Measurements from ENCODE around the gene APLNR. TPM values are rescaled to one million over a fixed set of nuclear protein-coding genes. Genes with fewer than 3 reads are reported as not detected.

The APLNR gene
- total RNA-seq, 2 donors from 2014 or later: 2.5 to 7.1 TPM

DNA sequence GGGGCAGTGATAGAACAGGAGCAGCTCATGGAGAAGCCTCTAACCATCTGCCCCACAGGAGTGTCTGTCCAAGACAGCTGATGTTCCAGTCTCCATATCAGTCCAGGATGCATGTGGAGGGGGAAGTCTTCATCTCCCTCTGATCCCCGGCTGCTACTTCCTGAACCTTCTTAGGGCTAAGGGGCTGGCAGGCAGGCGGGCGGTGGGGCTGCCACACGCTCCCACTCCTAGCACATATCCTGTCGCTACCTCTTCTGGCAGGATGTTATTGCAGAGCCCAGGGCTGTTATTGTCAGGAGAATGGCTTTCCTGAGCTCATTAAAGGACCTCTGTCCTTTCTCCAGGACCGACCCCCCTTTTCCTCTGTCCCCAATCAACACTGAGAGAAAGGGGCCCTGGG, 29.9 kb downstream of the APLNR start:
- H3K4me3 ChIP-seq: no peak overlapping the region
- H3K27ac ChIP-seq: no peak overlapping the region
- TF ChIP-seq, protein P1, sequence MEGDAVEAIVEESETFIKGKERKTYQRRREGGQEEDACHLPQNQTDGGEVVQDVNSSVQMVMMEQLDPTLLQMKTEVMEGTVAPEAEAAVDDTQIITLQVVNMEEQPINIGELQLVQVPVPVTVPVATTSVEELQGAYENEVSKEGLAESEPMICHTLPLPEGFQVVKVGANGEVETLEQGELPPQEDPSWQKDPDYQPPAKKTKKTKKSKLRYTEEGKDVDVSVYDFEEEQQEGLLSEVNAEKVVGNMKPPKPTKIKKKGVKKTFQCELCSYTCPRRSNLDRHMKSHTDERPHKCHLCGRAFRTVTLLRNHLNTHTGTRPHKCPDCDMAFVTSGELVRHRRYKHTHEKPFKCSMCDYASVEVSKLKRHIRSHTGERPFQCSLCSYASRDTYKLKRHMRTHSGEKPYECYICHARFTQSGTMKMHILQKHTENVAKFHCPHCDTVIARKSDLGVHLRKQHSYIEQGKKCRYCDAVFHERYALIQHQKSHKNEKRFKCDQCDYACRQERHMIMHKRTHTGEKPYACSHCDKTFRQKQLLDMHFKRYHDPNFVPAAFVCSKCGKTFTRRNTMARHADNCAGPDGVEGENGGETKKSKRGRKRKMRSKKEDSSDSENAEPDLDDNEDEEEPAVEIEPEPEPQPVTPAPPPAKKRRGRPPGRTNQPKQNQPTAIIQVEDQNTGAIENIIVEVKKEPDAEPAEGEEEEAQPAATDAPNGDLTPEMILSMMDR (IDR thresholded peaks at IDR 0.05): no peak
- no peaks in the 10 kb centered on the region for H3K4me1 ChIP-seq
- no peaks in the 10 kb centered on the region for H3K27me3 ChIP-seq
- no peaks in the 10 kb centered on the region for H3K9me3 ChIP-seq
- intact Hi-C loops (cut with DNase I): no loop called here
- H3K36me3 ChIP-seq: no peaks in the 10 kb centered on the region
- H3K9ac ChIP-seq (ENCODE audit: low read depth in 2 of 2, low read length in 2 of 2): no peak overlapping the region
- no peak for DNase-seq

DNA sequence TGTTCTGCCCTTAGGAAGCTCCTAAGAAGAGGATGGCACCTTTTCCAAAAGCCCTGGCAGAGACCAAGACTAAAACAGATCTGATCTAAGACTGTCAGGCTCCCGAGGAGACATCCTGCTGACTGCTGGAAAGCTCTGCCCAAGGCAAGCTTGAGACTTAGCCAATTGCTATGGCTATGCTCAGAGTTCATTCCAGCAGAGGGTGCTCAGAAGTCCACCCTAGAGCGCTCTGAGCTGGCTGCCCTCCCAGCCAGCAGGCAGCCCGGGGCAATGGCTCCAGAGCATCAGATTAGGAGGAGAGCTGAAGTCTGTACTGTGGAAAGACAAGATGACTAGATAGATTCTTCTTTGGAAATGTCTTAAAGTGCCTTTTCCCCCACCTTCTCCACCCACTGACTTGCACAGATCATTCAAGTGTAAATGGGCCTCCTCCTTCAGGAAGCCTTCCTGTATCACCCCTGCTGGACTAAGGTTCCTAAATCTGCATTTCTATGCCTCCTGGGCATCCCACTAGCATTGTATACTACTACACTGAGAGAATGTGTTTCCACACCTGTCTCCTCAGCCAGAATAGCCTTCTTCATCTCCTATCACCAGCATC, 31.9 kb downstream of the APLNR start:
- Histone ChIP-seq H3K4me1 (no peaks in the 10 kb centered on the region), H3K9ac (ENCODE audit: low read depth in 2 of 2, low read length in 2 of 2) (no peak overlapping the region), H3K27me3 (no peaks in the 10 kb centered on the region), H3K36me3 (no peaks in the 10 kb centered on the region), H3K27ac (no peak overlapping the region), H3K9me3 (no peaks in the 10 kb centered on the region), H3K4me3 (no peak overlapping the region)
- TF ChIP-seq, protein P1 (IDR thresholded peaks at IDR 0.05): no peak
- intact Hi-C loops (cut with DNase I): no loop called here
- no peak for DNase-seq

DNA sequence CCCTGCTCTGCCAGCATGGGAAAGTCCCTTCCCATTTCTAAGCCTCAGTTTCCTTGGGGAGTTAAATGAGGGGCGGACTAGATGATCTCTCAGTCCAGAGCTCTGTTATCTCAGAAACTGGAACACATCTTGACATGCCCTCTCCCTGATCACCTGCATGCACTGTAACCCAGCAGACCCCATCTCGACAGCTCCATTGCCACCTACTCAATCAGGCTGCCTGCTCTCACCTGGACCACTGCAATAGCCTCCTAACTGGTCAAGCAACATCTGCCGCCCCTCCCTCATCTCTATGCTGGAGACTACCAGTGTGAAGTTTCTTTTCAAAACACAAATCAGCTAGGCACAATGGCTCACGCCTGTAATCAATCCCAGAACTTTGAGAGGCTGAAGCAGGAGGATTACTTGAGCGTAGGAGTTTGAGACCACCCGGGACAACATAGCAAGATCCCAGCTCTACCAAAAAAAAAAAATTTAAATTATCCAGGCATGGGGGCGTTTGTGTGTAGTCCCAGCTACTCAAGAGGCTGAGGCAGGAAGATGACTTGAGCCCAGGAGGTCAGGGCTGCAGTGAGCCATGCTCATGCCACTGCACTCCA, 33.1 kb downstream of the APLNR start:
- no peaks in the 10 kb centered on the region for H3K9me3 ChIP-seq
- TF ChIP-seq, protein P1 (IDR thresholded peaks at IDR 0.05): no peak
- no peak overlapping the region for H3K9ac ChIP-seq (ENCODE audit: low read depth in 2 of 2, low read length in 2 of 2)
- no peaks in the 10 kb centered on the region for H3K4me1 ChIP-seq
- intact Hi-C loops (cut with DNase I): no loop called here
- H3K27me3 ChIP-seq: no peaks in the 10 kb centered on the region
- H3K27ac ChIP-seq: no peak overlapping the region
- H3K4me3 ChIP-seq: no peak overlapping the region
- no peak for DNase-seq
- H3K36me3 ChIP-seq: no peaks in the 10 kb centered on the region

DNA sequence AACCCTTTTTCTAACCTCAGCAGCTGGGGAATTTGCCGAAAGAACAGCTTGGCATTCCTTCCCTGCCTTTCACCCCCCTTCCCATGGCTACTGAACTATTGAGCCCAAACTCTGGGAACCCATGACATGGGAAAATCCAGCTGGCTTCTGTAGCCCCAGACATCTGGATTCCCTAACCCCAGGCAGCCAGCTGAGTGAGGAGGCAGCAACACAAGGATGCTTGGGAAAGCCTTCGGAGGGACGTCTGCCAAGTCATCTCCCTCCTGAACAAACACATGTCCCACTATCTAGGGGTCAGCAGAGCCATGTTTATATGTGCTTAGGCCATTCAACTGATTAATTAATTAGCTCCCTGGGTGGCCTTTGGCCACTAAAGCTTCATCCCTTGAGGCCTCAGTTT, 33.7 kb downstream of the APLNR start:
- H3K36me3 ChIP-seq: no peaks in the 10 kb centered on the region
- DNase-seq: peak; percentile 36
- no peak overlapping the region for H3K4me3 ChIP-seq
- TF ChIP-seq, protein P1 (IDR thresholded peaks at IDR 0.05): no peak
- no peaks in the 10 kb centered on the region for H3K27me3 ChIP-seq
- no peak overlapping the region for H3K27ac ChIP-seq
- intact Hi-C loops (cut with DNase I): no loop called here
- H3K4me1 ChIP-seq: no peaks in the 10 kb centered on the region
- no peaks in the 10 kb centered on the region for H3K9me3 ChIP-seq
- H3K9ac ChIP-seq (ENCODE audit: low read depth in 2 of 2, low read length in 2 of 2): no peak overlapping the region

DNA sequence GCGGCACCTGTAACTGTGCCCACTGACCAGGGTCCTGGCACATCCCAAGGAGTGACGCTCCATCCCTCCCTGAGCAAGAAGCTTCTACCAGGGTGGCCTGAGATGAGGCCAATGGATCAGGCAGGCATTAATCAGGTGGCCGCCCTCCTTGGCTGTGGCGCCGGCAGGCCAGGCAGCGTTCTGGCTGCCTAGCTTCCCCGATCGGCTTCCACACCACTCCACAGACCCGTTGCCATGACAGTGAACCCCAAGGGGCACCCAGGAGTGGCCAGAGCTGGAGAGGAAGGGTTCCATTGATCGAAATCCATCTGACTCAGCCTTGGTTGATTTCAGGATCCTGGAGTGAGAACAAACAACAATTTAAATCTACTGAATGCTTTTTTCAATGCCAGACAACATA, 34.8 kb downstream of the APLNR start:
- H3K27ac ChIP-seq: no peak overlapping the region
- no peaks in the 10 kb centered on the region for H3K27me3 ChIP-seq
- intact Hi-C loops (cut with DNase I): no loop called here
- H3K9me3 ChIP-seq: no peaks in the 10 kb centered on the region
- H3K4me3 ChIP-seq: no peak overlapping the region
- no peak overlapping the region for H3K9ac ChIP-seq (ENCODE audit: low read depth in 2 of 2, low read length in 2 of 2)
- DNase-seq: no peak
- TF ChIP-seq, protein P1 (IDR thresholded peaks at IDR 0.05): no peak
- no peaks in the 10 kb centered on the region for H3K4me1 ChIP-seq
- no peaks in the 10 kb centered on the region for H3K36me3 ChIP-seq

All from colonic mucosa (tissue), 4 donors.